Fibroblast of skin of left biceps (primary cell): ENCODE data around the gene RBM19.
A peak's percentile ranks its signal among the peaks of the same experiment; 100 is the strongest.

Experiments used
- DNase-seq, 2 experiments: peaks; one replicate each; pipeline ENCODE4 v3.0.0-alpha.2; 2013; ENCODE audit warnings: low read depth in 2 of 2

The RBM19 gene

GRCh38 chr12:113990250-113991223, 24.4 kb upstream of the RBM19 start:
- DNase-seq, result no peak

- no peak for DNase-seq
Measured at GRCh38 chr12:113988976-113989375, 22.9 kb upstream of the RBM19 start.

GRCh38 chr12:113988064-113988451, 21.9 kb upstream of the RBM19 start:
- no peak for DNase-seq

- no peak for DNase-seq
Measured at GRCh38 chr12:113987261-113988063, 21.3 kb upstream of the RBM19 start.

GRCh38 chr12:113984464-113984863, 18.3 kb upstream of the RBM19 start:
- DNase-seq, result no peak

- no peak for DNase-seq
Measured at GRCh38 chr12:113983777-113984448, 17.8 kb upstream of the RBM19 start.

GRCh38 chr12:113983265-113983664, 17.1 kb upstream of the RBM19 start:
- no peak for DNase-seq

- DNase-seq, result no peak
Measured at GRCh38 chr12:113981876-113982275, 15.8 kb upstream of the RBM19 start.

GRCh38 chr12:113980537-113981337, 14.6 kb upstream of the RBM19 start:
- peak; percentile 20 to 30 for DNase-seq

GRCh38 chr12:113980054-113980453, 13.9 kb upstream of the RBM19 start:
- DNase-seq, result no peak

GRCh38 chr12:113978080-113978479, 12.0 kb upstream of the RBM19 start:
- DNase-seq, result no peak

GRCh38 chr12:113974006-113974405, 7.9 kb upstream of the RBM19 start:
- DNase-seq, result no peak

GRCh38 chr12:113973109-113973904, 7.2 kb upstream of the RBM19 start:
- DNase-seq, result no peak

GRCh38 chr12:113971392-113971791, 5.3 kb upstream of the RBM19 start:
- no peak for DNase-seq

GRCh38 chr12:113970211-113970610, 4.1 kb upstream of the RBM19 start:
- no peak for DNase-seq

- DNase-seq, result no peak
Measured at GRCh38 chr12:113967368-113967767, 1.2 kb upstream of the RBM19 start.

- no peak for DNase-seq
Measured at GRCh38 chr12:113962733-113963132, 3.4 kb downstream of the RBM19 start.

GRCh38 chr12:113961921-113962710, 4.0 kb downstream of the RBM19 start:
- DNase-seq, result no peak

GRCh38 chr12:113960030-113960429, 6.1 kb downstream of the RBM19 start:
- DNase-seq, result no peak

GRCh38 chr12:113959096-113959495, 7.0 kb downstream of the RBM19 start:
- no peak for DNase-seq
